Upper lobe of left lung (tissue), 6 donors: Measurements from ENCODE around the gene ALDH3B1. TPM values are rescaled to one million over a fixed set of nuclear protein-coding genes. Genes with fewer than 3 reads are reported as not detected.

Experiments
- ATAC-seq, 2 donors: fragments of 200-7000 bp; cut with Tn5 transposase; one replicate each; pipeline ENCODE4 v1.9.1; 2022; ENCODE audit warnings: mild to moderate bottlenecking in 2 of 2, moderate library complexity in 2 of 2; ENCODE audit not compliant: low FRiP score in 2 of 2
- DNase-seq, 2 donors: peaks; one replicate each; pipeline ENCODE4 v3.0.0-alpha.2; 2019 to 2020
- H3K27ac ChIP-seq, 4 donors: fragments of 200-600 bp; sonication (generic); one replicate each; pipeline ENCODE4 v1.5.1; 2016 to 2019
- H3K27me3 ChIP-seq, 4 donors: fragments of 200-600 bp; sonication (generic); one replicate each; pipeline ENCODE4 v1.5.1; 2017 to 2019
- H3K36me3 ChIP-seq, 4 donors: fragments of 200-600 bp; sonication (generic); one replicate each; pipeline ENCODE4 v1.5.1; 2016 to 2019
- H3K4me1 ChIP-seq, 4 donors: fragments of 200-600 bp; sonication (generic); one replicate each; pipeline ENCODE4 v1.5.1; 2018 to 2019
- H3K4me3 ChIP-seq, 4 donors: fragments of 200-600 bp; sonication (generic); one replicate each; pipeline ENCODE4 v1.5.1; 2017 to 2019; ENCODE audit warnings: mild to moderate bottlenecking in 2 of 4, moderate library complexity in 1 of 4
- H3K9me3 ChIP-seq, 4 donors: fragments of 200-600 bp; sonication (generic); one replicate each; pipeline ENCODE4 v1.5.1; 2018 to 2019
- EP300 ChIP-seq, 4 donors: sonication (generic); formaldehyde crosslinking; IDR thresholded peaks; one replicate each; pipeline ENCODE4 v1.5.1; 2017; ENCODE audit warnings: antibody characterized with exemption in 4 of 4, control low read depth in 2 of 4
- POLR2A ChIP-seq, 4 donors: fragments of 450-650 bp; IDR thresholded peaks; one replicate each; pipeline ENCODE4 v1.5.1; 2016 to 2017; ENCODE audit warnings: antibody characterized with exemption in 4 of 4, mild to moderate bottlenecking in 2 of 4
- POLR2AphosphoS5 ChIP-seq, 2 donors: sonication (generic); formaldehyde crosslinking; IDR thresholded peaks; one replicate each; pipeline ENCODE4 v1.5.1; 2017; ENCODE audit warnings: antibody characterized with exemption in 2 of 2
- WGBS, 2 donors: methylation state at CpG; one replicate each; pipeline ENCODE4 v1.1.5; 2017 to 2018; 5-methylcytosine and 5-hydroxymethylcytosine counted together
- total RNA-seq, 6 donors: library from RNA; depleted of rRNA in 4 of 6; stranded (reverse); fragments of >200 nt in 4 of 6; gene quantifications; one replicate each; pipeline versions ENCODE4 v1.1.0 to v1.2.1, GENCODE V29; 2016 to 2021
- TF ChIP-seq, protein P1 (sequence below), 6 experiments: fragments of 450-650 bp in 4 of 6; fragments of 200-600 bp in 2 of 6; sonication (generic) in 2 of 6; IDR thresholded peaks; one replicate each; pipeline ENCODE4 v1.5.1; 2016 to 2019; ENCODE audit warnings: antibody characterized with exemption in 6 of 6
- donor health status: DM: no; HTN: no; CAD: no; lungs with moderate emphysema.
- donor health status: DM: no; HTN: yes; CAD: no; lungs with severe emphysema.

The ALDH3B1 gene
- total RNA-seq, 6 donors from 2014 or later, result 107 to 229 (median 185) TPM

DNA sequence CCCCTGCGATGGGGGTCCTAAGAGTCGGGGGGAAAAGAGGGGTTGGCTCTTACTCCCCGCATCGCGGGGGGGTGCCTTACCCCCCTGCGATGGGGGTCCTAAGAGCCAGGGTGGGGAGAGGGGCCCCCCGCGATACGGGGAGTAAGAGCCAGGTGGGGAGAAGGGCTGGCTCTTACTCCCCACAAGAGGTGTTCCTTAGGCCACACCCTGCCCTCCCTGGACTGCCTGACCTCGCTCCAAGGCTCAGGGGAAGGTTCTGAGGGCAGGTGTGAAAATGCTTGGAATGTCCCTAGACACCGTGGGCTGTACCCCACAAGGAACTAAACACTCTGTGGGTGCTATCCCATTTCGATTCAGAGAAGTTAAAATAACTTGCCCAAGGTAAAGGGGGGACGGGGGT is 14.1 kb upstream of the ALDH3B1 start:
- Histone ChIP-seq H3K27me3 (peaks cover 0 to 5% (median 0%) of the 10 kb centered on the region in 4 donors), H3K27ac (no peak overlapping the region), H3K9me3 (no peaks in the 10 kb centered on the region), H3K4me1 (peaks cover 4 to 22% (median 6%) of the 10 kb centered on the region in 4 donors), H3K4me3 (no peak overlapping the region), H3K36me3 (peaks cover 0 to 14% (median 1%) of the 10 kb centered on the region in 4 donors)
- no peak for TF ChIP-seq EP300 (IDR thresholded peaks at IDR 0.05)
- ATAC-seq, result peak in 1 of 2 donors; percentile 44
- 86 to 91% methylated on average over 9 to 11 of the region's 13 CpGs for WGBS, 2 donors
- DNase-seq, result no peak

GRCh38 chr11:67996622-67997474 is 13.3 kb upstream of the ALDH3B1 start:
- 71 to 72% methylated on average over 34 to 35 of the region's 41 CpGs for WGBS, 2 donors
- DNase-seq, result peak; percentile 76 to 94

GRCh38 chr11:67997475-67997921 is 12.6 kb upstream of the ALDH3B1 start:
- TF ChIP-seq POLR2AphosphoS5 (IDR thresholded peaks at IDR 0.05), result no peak
- no peak for TF ChIP-seq EP300 (IDR thresholded peaks at IDR 0.05)
- TF ChIP-seq POLR2A (IDR thresholded peaks at IDR 0.05), result no peak
- TF ChIP-seq, protein P1, sequence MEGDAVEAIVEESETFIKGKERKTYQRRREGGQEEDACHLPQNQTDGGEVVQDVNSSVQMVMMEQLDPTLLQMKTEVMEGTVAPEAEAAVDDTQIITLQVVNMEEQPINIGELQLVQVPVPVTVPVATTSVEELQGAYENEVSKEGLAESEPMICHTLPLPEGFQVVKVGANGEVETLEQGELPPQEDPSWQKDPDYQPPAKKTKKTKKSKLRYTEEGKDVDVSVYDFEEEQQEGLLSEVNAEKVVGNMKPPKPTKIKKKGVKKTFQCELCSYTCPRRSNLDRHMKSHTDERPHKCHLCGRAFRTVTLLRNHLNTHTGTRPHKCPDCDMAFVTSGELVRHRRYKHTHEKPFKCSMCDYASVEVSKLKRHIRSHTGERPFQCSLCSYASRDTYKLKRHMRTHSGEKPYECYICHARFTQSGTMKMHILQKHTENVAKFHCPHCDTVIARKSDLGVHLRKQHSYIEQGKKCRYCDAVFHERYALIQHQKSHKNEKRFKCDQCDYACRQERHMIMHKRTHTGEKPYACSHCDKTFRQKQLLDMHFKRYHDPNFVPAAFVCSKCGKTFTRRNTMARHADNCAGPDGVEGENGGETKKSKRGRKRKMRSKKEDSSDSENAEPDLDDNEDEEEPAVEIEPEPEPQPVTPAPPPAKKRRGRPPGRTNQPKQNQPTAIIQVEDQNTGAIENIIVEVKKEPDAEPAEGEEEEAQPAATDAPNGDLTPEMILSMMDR (IDR thresholded peaks at IDR 0.05), result no peak
- DNase-seq (no peak), ATAC-seq (peak; percentile 14 to 28)
- Histone ChIP-seq H3K9me3 (no peaks in the 10 kb centered on the region), H3K4me3 (no peak overlapping the region), H3K27ac (no peak overlapping the region), H3K27me3 (no peaks in the 10 kb centered on the region), H3K4me1 (peaks cover 2 to 22% (median 4%) of the 10 kb centered on the region in 4 donors), H3K36me3 (peaks cover 0 to 14% (median 1%) of the 10 kb centered on the region in 4 donors)
- WGBS, 2 donors, result 92 to 95% methylated on average over 27 to 29 of the region's 29 CpGs

More at GRCh38 chr11:67996622-67997474, 13.3 kb upstream of the ALDH3B1 start:
- H3K27me3 ChIP-seq, result no peaks in the 10 kb centered on the region
- H3K36me3 ChIP-seq, result peaks cover 0 to 14% (median 1%) of the 10 kb centered on the region in 4 donors
- no peaks in the 10 kb centered on the region for H3K9me3 ChIP-seq
- no peak overlapping the region for H3K27ac ChIP-seq
- no peak for TF ChIP-seq POLR2AphosphoS5 (IDR thresholded peaks at IDR 0.05)
- no peak for TF ChIP-seq POLR2A (IDR thresholded peaks at IDR 0.05)
- no peak overlapping the region for H3K4me3 ChIP-seq
- peaks cover 0 to 16% (median 0%) of the 10 kb centered on the region in 4 donors for H3K4me1 ChIP-seq
- peak; percentile 92 to 95 for ATAC-seq

GRCh38 chr11:67998150-67999045 is 11.7 kb upstream of the ALDH3B1 start:
- Histone ChIP-seq H3K4me3 (no peak overlapping the region), H3K9me3 (no peaks in the 10 kb centered on the region), H3K4me1 (peaks cover 6 to 31% (median 10%) of the 10 kb centered on the region in 4 donors), H3K27me3 (no peaks in the 10 kb centered on the region), H3K27ac (no peak overlapping the region), H3K36me3 (peaks cover 0 to 11% (median 1%) of the 10 kb centered on the region in 4 donors)
- DNase-seq, result no peak
- WGBS, 2 donors, result 87 to 88% methylated on average over 7 to 9 of the region's 9 CpGs
- TF ChIP-seq, protein P1 (IDR thresholded peaks at IDR 0.05), result no peak
- TF ChIP-seq POLR2AphosphoS5 (IDR thresholded peaks at IDR 0.05) (no peak), POLR2A (IDR thresholded peaks at IDR 0.05) (no peak), EP300 (IDR thresholded peaks at IDR 0.05) (no peak)
- ATAC-seq, result no peak

DNA sequence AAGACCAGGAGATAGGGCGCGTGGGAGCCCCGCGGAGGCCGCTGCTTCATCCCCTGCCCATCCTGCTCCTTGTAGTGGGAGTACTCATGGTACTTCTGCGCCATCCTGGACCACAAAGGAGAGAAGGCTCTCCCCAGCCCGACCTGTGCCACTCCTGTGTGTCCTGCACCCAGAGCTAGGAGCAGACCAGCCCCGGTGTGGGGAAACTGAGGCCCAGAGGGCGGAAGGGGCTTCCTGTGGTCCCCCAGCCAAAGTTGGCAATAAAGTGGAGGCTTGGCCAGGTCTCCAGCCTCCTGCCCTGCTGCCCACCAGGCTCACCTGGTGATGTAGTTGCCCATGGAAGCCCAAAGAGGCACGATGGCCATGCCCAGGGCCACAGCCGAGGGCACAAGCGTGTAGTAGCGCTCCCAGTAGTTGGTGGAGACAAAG is 10.9 kb upstream of the ALDH3B1 start:
- no peak for DNase-seq
- Histone ChIP-seq H3K36me3 (peaks cover 0 to 11% (median 1%) of the 10 kb centered on the region in 4 donors), H3K4me3 (no peak overlapping the region), H3K27ac (no peak overlapping the region), H3K4me1 (peaks cover 6 to 36% (median 12%) of the 10 kb centered on the region in 4 donors), H3K9me3 (no peaks in the 10 kb centered on the region), H3K27me3 (no peaks in the 10 kb centered on the region)
- WGBS, 2 donors, result 97% methylated on average over 12 to 13 of the region's 13 CpGs
- TF ChIP-seq, protein P1 (IDR thresholded peaks at IDR 0.05), result no peak
- TF ChIP-seq EP300 (IDR thresholded peaks at IDR 0.05) (no peak), POLR2A (IDR thresholded peaks at IDR 0.05) (no peak), POLR2AphosphoS5 (IDR thresholded peaks at IDR 0.05) (no peak)
- ATAC-seq, result no peak
